ENCODE data around the gene ST3GAL3.

- TF ChIP-seq CTCF (IDR thresholded peaks at IDR 0.05 in 4 of 5, conservative IDR thresholded peaks at IDR 0.05 in 1 of 5), result no peak
- TF ChIP-seq POLR2A (IDR thresholded peaks at IDR 0.05), result peak in 1 of 2 donors; percentile 9
Measured at GRCh38 chr1:43783671-43784205, 76.4 kb downstream of the ST3GAL3 start.
